SH-SY5Y (cell line): ENCODE data around the gene ATP8A2.

ENCODE experiments used
- GATA2 ChIP-seq: IDR thresholded peaks from 2 replicates; pipeline ENCODE4 v1.6.1; 2011; ENCODE audit warnings: mild to moderate bottlenecking, low read depth, low read length
- GATA3 ChIP-seq: IDR thresholded peaks from 2 replicates; pipeline ENCODE4 v1.6.1; 2011; ENCODE audit warnings: low read depth, mild to moderate bottlenecking, low read length, moderate library complexity

Gene ATP8A2

DNA sequence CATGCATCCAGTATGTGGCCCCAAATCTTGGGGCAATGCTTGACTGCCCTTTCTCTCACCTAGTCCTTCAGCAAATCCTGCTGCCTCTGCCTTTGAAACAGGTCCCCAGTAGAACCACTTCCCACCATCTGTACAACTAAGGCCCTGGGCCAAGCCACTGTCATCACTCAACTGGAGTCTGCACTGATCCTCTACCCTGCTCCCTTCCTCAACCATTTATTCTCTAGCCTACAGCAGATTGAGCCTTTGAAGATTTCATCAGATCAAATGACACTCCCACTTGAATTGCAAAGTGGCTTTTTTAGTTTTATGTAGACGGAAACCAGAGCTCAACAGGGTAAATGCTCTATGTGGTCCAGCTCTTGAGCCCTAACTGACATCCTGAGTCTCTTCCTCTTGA is 43.5 kb downstream of the ATP8A2 start:
- TF ChIP-seq GATA3 = no peak
- TF ChIP-seq GATA2 = no peak

DNA sequence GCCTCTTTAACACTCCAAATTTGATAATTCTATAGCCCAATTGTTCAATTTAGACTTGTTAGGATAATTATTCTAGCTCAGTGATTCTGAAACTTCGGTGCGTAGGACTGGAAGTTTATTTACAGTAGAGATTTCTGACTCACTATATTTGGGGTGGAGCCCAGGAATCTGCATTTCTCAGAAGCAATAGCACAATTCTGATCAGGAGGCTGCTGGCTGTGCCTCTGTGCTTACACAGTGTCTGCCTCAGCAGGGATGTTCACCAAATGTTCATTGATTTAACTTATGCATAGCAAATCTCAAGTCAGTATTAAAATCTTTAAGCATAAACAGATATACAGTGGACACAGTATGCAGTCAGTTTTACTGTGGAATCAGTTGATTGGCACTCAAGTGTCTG is 45.8 kb downstream of the ATP8A2 start:
- TF ChIP-seq GATA2 = no peak
- no peak for TF ChIP-seq GATA3

DNA sequence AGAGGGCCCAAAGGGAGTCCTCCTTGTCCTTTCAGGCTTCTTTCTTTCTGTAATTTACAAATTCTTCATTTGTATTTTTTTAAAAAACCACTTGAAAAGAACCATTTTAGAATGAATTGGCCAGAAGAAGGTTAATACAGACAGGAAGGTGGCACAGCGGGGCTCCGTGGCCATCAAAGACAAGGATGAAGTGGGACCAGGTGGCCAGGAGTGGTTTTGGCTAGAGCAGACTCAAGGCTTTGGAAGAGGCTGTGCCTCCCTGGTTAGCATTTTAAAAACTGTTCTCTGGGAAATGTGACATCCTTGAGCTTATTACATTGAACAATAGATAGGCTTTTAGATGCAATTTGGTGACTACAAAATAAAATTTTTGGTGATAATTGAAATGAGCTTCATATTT is 48.4 kb downstream of the ATP8A2 start:
- TF ChIP-seq GATA3 = no peak
- no peak for TF ChIP-seq GATA2

DNA sequence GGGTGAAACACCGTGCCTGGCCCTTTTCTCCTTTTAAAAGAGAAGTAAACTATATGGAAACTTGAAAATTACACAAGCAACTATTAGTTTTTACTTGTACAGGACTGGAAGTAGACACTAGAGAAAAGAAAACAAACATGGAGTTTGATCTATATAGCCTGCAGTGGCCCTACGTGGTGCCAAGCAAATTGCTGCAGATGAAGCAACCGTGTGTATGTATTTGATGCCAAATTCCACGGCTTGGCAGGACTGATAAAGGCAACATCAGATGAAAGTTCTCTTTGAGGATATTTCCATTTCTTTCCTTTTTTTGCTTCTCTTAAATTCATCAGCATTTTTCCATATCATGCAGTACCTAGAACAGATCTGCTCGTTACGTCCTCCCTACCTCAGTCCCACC is 49.8 kb downstream of the ATP8A2 start:
- TF ChIP-seq GATA3 = no peak
- no peak for TF ChIP-seq GATA2

DNA sequence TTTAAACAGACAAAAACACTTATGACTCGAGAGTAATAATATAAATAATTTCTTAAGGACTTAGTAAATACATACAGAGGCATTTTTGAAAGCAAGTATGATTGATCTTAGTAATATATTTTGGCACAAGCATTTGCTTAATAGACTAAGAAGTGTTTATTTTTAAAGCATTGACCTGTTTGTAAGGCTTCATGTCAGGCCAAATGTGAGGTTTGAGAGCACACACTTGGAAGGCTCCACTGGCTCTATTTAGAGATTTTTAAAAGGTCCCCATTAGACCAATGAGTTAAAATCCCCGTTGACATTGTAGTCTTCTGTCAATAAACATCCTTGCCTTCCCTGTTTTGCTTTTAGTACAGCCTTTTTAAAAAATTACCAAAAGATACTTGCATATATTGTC is 50.4 kb downstream of the ATP8A2 start:
- TF ChIP-seq GATA3 = no peak
- no peak for TF ChIP-seq GATA2

DNA sequence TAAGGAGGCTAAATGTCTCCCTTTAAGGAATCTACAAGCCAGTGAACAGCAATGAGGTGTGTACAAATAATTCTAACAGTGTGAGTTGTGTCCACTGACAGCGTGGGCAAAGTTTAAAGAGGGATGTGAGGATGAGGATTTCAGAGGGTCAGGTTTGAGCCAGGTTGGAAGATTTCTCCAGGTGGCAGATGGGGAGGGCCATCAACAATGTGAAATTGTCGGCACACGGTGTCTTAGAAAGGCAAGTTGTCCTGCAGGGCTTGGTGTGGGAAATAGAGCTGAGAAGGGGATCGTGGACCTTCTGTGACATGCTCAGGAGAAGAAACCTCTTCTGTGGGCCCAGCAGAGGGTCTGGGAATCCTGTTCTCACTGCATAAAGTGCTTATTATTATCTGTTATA is 52.1 kb downstream of the ATP8A2 start:
- TF ChIP-seq GATA2 (no peak), GATA3 (no peak)

DNA sequence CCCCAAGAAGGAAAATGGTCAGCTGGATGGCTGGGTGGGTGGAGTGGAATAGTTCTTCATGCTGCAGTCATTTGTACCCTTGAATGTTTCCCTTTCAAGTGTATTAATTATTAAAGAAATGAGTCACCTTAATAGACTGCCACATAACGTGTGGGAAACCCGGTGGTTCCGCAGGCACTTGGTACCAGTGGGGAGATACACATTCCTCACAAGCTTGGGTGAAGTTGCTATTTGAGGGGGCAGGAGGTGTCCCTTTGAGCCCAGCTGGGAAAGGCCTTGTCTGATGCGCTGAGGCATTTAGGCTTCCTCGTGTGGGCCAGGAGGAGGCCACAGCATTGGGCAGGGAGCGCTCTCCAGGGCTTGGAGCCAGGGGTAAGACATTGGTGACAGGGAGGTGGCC is 57.7 kb downstream of the ATP8A2 start:
- no peak for TF ChIP-seq GATA3

DNA sequence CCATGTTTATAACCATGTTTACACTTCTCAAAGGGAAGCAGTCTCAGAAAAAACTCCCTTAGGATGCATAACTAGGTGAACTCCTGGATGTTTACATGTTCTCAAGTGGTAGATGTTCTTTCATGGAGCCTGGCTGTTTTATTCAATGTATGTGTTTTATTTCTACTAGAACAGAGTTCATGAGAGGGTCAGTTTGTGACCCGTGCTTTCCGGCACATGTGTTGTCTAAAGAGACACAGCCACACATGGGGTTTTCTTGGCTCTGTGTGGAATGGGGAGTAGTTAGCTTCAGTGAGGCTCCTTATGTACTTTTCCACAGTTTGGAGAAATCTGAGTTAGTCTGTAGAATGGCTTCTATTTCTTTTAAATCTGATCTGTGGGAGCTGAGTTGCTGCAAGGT is 60.9 kb downstream of the ATP8A2 start:
- TF ChIP-seq GATA3 (no peak), GATA2 (no peak)

DNA sequence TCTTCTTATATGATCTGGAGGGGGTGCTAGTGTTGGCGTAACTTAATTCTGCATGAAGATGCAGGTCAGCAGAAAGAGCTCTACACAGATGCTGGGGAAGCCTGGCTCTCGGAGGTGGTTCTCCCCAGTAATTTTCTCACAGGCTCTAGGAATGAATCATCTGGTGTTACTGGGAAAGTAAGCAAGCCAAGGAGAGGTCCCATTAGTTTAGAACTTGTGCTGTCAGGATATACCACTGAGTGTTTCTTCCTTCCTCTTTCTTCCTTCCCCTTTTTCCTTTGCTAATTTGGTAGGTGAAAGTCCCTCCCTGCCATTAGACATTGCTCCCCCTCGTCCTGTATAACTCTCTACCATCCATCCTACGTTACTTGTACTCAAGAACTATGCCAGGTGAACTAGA is 68.3 kb downstream of the ATP8A2 start:
- TF ChIP-seq GATA2 (no peak), GATA3 (no peak)

DNA sequence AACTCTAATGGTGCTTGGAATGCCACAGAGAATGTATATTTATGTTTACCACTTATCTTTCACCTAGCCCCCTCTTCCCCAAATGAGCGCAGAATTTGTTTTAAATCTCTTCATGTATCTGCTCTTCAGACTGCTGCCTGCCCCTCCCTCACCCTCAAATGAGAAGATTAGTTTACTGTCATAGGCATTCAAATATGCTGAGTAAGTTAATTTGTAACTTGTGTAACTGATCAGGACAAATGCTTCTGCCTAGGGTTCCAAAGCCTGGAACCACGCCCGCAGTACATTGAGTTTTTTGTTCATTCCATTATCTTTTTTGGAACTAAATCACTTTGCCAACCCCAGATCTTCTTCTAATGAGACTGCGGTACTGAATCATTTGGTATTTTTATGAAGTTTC is 74.5 kb downstream of the ATP8A2 start:
- TF ChIP-seq GATA3 (no peak), GATA2 (no peak)

DNA sequence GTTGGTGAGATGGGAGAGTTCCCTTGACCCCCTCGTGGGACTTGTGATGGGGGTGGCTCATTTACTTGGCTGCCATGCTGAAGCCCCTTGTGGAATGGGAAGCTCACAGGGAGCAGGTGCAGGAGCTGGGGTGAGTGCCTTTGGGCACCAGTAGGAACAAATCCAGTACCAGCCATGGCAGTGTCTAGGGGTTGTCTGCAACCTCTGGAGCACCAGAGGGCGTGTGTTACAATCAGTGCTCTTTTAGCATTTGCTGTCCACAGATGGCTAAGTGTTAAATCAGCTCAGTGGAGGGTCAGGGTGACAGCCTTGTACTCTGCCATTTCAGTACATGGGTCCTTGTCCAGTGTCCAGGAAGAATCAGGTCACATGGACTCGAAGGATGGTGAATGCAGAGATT is 75.6 kb downstream of the ATP8A2 start:
- TF ChIP-seq GATA3 = no peak
- TF ChIP-seq GATA2 = no peak

DNA sequence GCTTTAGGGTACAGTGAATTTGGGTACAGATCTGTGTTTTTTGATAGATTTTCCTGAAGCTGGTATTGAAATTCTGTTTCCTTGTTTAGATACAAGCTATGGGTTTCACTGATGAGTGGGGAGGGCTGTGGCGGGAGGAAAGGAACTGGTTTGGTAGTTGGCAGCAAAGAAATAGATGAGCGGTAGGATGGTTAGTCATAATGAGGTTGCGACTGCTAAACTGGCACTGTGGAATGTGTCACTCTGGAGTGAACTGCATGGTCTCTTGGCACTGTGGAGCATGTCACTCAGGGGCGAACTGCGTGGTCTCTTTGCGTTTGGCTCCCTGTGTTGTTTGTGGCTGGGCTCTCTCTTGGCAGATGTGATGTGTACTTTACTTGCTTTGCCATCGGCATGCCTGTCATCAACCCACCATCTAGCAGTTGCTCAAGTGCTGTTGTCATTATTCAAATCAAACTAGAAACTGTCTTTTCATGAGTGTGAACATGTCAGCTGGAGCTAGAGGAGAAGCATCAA is 82.1 kb downstream of the ATP8A2 start:
- no peak for TF ChIP-seq GATA2
- TF ChIP-seq GATA3 = no peak

DNA sequence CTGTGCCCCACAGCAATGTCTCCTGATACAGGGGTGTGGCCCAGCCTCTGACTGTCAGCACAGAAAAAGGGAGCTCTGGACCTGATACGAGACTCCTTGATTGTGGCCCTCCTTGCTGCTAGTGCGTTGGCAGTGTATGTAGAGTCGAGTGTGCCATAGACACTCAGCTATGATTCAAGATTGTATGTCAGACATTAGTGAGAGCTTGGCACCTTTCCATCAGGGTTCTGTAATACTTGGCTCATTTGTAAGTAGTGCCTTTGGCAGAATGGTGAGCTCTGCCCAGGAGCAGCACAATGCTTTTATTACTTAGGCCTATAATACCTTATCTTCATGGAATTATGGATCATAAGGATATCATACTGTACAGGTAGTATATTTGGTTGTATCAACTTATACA is 83.4 kb downstream of the ATP8A2 start:
- TF ChIP-seq GATA2 = no peak

DNA sequence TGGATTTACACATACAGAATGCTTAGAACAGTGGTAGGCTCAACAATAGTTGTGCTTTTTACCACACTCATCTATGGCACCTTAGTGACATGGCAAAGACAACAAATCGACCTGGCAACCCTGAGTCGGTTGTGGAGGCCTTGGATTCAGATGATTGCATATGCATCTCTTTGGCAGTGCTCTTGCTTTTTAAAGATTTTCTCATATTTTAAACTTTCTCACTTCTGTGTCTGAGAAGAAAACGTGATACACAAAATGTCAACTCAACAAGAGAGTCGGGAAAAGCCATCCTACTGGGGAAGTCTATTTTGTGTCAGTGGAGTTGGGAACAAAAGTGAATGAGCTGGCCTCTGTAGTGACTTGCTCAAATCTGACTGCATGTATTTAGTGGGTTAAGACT is 85.8 kb downstream of the ATP8A2 start:
- no peak for TF ChIP-seq GATA2
- no peak for TF ChIP-seq GATA3

DNA sequence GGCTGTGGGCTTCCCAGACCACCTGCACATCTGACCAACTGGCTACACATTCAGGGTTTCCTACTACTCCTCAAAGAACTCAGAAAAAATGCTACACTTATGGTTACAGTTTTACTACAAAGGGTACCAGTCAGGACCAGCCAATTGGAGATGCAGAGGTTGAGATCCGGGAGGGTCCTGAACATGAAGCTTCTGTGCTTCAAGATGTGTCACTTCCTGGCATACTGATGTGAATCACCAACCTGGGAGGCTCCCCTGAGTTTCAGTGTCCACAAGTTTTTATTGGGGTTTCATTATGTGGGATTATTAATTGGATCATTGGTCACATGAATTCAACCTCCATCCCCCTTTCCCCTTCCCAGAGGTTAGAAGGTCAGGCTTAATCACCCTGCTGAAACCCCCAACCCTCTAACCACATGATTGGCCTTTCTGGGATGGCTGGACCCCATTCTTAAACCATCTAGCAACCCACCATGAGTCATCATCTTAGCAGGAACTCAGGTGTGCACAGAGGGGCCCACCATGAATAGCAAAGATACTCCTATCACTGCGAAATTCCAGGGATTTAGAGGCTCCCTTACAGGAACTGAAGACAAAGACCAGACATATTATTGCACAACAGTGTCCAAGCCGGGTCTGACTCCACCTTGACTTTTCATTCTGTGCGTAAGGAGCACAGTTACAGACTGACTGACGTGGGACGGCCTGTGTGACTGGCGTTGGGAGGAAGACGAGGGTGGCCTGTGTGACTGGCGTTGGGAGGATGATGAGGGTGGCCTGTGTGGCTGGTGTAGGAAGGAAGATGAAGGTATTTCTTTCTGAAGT is 90.7 kb downstream of the ATP8A2 start:
- TF ChIP-seq GATA2 (no peak), GATA3 (no peak)

DNA sequence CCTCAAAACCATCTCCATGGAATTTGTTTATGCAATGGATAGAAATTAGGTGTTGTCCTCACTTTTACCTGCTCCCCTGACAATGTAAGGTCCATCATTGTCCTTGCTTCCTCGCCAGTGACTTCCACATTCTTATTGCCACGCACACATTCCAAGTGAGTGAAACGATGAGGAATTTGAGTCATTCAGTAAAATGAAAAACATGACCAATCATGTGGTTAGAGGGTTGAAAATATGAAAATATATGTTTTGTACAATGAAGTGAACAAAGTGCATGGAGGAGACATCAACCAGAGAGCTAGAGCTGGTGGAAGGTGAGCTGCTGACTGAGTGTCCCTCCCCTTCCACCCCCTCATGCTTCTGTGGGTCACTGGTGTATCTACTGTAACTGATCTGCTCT is 91.7 kb downstream of the ATP8A2 start:
- no peak for TF ChIP-seq GATA2
- TF ChIP-seq GATA3 = no peak
